Gastrocnemius medialis (tissue), 4 donors: ENCODE measurements around the gene UBE2S.

Experiments used
- CTCF ChIP-seq, 5 experiments: fragments of 450-650 bp in 3 of 5; fragments of 200-600 bp in 2 of 5; sonication (generic) in 2 of 5; IDR thresholded peaks in 4 of 5; conservative IDR thresholded peaks in 1 of 5; 1 replicate in 4 of 5; 2 replicates in 1 of 5; pipeline ENCODE4 v1.5.1; 2016 to 2019; ENCODE audit warnings: antibody characterized with exemption in 5 of 5, mild to moderate bottlenecking in 3 of 5, moderate library complexity in 3 of 5
- POLR2A ChIP-seq, 2 donors: fragments of 450-650 bp; IDR thresholded peaks; one replicate each; pipeline ENCODE4 v1.6.1; 2017; ENCODE audit warnings: antibody characterized with exemption in 2 of 2, mild to moderate bottlenecking in 2 of 2, moderate library complexity in 2 of 2

- TF ChIP-seq POLR2A (IDR thresholded peaks at IDR 0.05), result no peak
- no peak for TF ChIP-seq CTCF (IDR thresholded peaks at IDR 0.05 in 4 of 5, conservative IDR thresholded peaks at IDR 0.05 in 1 of 5)
Measured at GRCh38 chr19:55387736-55388497, 19.7 kb downstream of the UBE2S start.
